OCI-LY1 (cell line): ENCODE results near the gene TECTA.

Experiments used
- H2AFZ ChIP-seq: fragments of 200-600 bp; sonication (generic), shearing (Covaris generic); 2 replicates; pipeline ENCODE4 v1.6.0; 2014; ENCODE audit warnings: antibody characterized with exemption, mild to moderate bottlenecking, low read length
- H3F3A ChIP-seq: fragments of 200-600 bp; sonication (generic), shearing (Covaris generic); 2 replicates; pipeline ENCODE4 v1.6.0; 2014; ENCODE audit warnings: mild to moderate bottlenecking, antibody characterized with exemption, low read length, moderate library complexity; ENCODE audit not compliant: insufficient read depth
- H3K27ac ChIP-seq: fragments of 200-600 bp; sonication (generic); 2 replicates; pipeline ENCODE4 v1.5.1; 2014; ENCODE audit warnings: low read length, mixed run types, mild to moderate bottlenecking, low read depth; ENCODE audit not compliant: poor library complexity, severe bottlenecking
- H3K27me3 ChIP-seq: fragments of 200-600 bp; sonication (generic); 2 replicates; pipeline ENCODE4 v1.6.0; 2014; ENCODE audit warnings: antibody characterized with exemption, mild to moderate bottlenecking, low read length, moderate library complexity; ENCODE audit not compliant: insufficient read depth
- H3K36me3 ChIP-seq: fragments of 200-600 bp; sonication (generic); 2 replicates; pipeline ENCODE4 v1.6.1; 2014; ENCODE audit warnings: mild to moderate bottlenecking, antibody characterized with exemption, low read length, moderate library complexity, mixed read lengths; ENCODE audit not compliant: insufficient read depth
- H3K4me1 ChIP-seq: fragments of 200-600 bp; sonication (generic); 2 replicates; pipeline ENCODE4 v1.5.1; 2014; ENCODE audit warnings: mild to moderate bottlenecking, low read length, moderate library complexity; ENCODE audit not compliant: insufficient read depth, severe bottlenecking
- H3K4me2 ChIP-seq: fragments of 200-600 bp; sonication (generic), shearing (Covaris generic); 2 replicates; pipeline ENCODE4 v1.6.1; 2014; ENCODE audit warnings: low read length
- H3K4me3 ChIP-seq: fragments of 200-600 bp; sonication (generic); 2 replicates; pipeline ENCODE4 v1.5.1; 2014; ENCODE audit warnings: low read length, low read depth, mild to moderate bottlenecking, mixed read lengths; ENCODE audit not compliant: poor library complexity, severe bottlenecking
- H3K79me2 ChIP-seq: fragments of 200-600 bp; shearing (Covaris generic); 2 replicates; pipeline ENCODE4 v1.6.1; 2016; ENCODE audit warnings: mixed run types, low read length, mixed read lengths; ENCODE audit not compliant: insufficient read depth
- H3K9ac ChIP-seq: fragments of 200-600 bp; sonication (generic), shearing (Covaris generic); 2 replicates; pipeline ENCODE4 v1.6.1; 2014; ENCODE audit warnings: mild to moderate bottlenecking, low read length, mixed read lengths
- H3K9me2 ChIP-seq: fragments of 200-600 bp; sonication (generic), shearing (Covaris generic); 2 replicates; pipeline ENCODE4 v1.6.1; 2014; ENCODE audit warnings: low read depth, mild to moderate bottlenecking, low read length, mixed read lengths
- H3K9me3 ChIP-seq: fragments of 200-600 bp; shearing (Covaris generic); 2 replicates; pipeline ENCODE4 v1.6.1; 2014; ENCODE audit warnings: low read length, mixed read lengths
- H4K20me1 ChIP-seq: fragments of 200-600 bp; sonication (generic), shearing (Covaris generic); 2 replicates; pipeline ENCODE4 v1.6.0; 2016; ENCODE audit warnings: mild to moderate bottlenecking, low read length; ENCODE audit not compliant: insufficient read depth
- CTCF ChIP-seq: fragments of 200-600 bp; sonication (generic), shearing (Covaris generic); IDR thresholded peaks from 2 replicates; pipeline ENCODE4 v1.5.1; 2017; ENCODE audit warnings: mild to moderate bottlenecking, antibody characterized with exemption, low read length, moderate library complexity, mixed read lengths
- EZH2 ChIP-seq: fragments of 200-600 bp; sonication (generic), shearing (Covaris generic); IDR thresholded peaks from 2 replicates; pipeline ENCODE4 v1.8.0; 2017; ENCODE audit warnings: borderline replicate concordance, mixed run types, mild to moderate bottlenecking, antibody characterized with exemption, low read length, moderate library complexity, mixed read lengths

Gene TECTA

GRCh38 chr11:121067026-121067425 is 34.0 kb upstream of the TECTA start:
- Histone ChIP-seq H2AFZ (no peak overlapping the region), H3K27me3 (no peaks in the 10 kb centered on the region), H3K27ac (no peak overlapping the region), H3K4me2 (no peak overlapping the region), H3K9ac (no peak overlapping the region), H3K9me2 (no peaks in the 10 kb centered on the region), H3K4me3 (no peak overlapping the region), H3K4me1 (peaks cover 11% of the 10 kb centered on the region), H3K9me3 (no peaks in the 10 kb centered on the region), H3K79me2 (no peaks in the 10 kb centered on the region), H3F3A (no peaks in the 10 kb centered on the region), H4K20me1 (no peaks in the 10 kb centered on the region), H3K36me3 (peaks cover 14% of the 10 kb centered on the region)
- TF ChIP-seq CTCF (no peak), EZH2 (no peak)

GRCh38 chr11:121067453-121067852 is 33.6 kb upstream of the TECTA start:
- Histone ChIP-seq H4K20me1 (no peaks in the 10 kb centered on the region), H3K9me3 (no peaks in the 10 kb centered on the region), H3K36me3 (peaks cover 14% of the 10 kb centered on the region), H3K27ac (no peak overlapping the region), H2AFZ (no peak overlapping the region), H3K4me1 (peaks cover 11% of the 10 kb centered on the region), H3K9me2 (no peaks in the 10 kb centered on the region), H3K4me3 (no peak overlapping the region), H3F3A (no peaks in the 10 kb centered on the region), H3K79me2 (no peaks in the 10 kb centered on the region), H3K9ac (no peak overlapping the region), H3K4me2 (no peak overlapping the region), H3K27me3 (no peaks in the 10 kb centered on the region)
- TF ChIP-seq CTCF (no peak), EZH2 (no peak)

GRCh38 chr11:121067962-121068647 is 32.9 kb upstream of the TECTA start:
- H3K27ac ChIP-seq: no peak overlapping the region
- peaks cover 11% of the 10 kb centered on the region for H3K4me1 ChIP-seq
- H3K9me2 ChIP-seq: no peaks in the 10 kb centered on the region
- no peak overlapping the region for H2AFZ ChIP-seq
- H3K4me3 ChIP-seq: no peak overlapping the region
- H3K27me3 ChIP-seq: no peaks in the 10 kb centered on the region
- H3F3A ChIP-seq: no peaks in the 10 kb centered on the region
- H3K9me3 ChIP-seq: no peaks in the 10 kb centered on the region
- no peak overlapping the region for H3K4me2 ChIP-seq
- peaks cover 14% of the 10 kb centered on the region for H3K36me3 ChIP-seq
- no peaks in the 10 kb centered on the region for H4K20me1 ChIP-seq
- H3K79me2 ChIP-seq: no peaks in the 10 kb centered on the region
- no peak overlapping the region for H3K9ac ChIP-seq
- TF ChIP-seq EZH2 (no peak), CTCF (no peak)
